Omental fat pad (tissue), 4 donors: ENCODE results near the gene ADCK2. TPM values are rescaled to one million over a fixed set of nuclear protein-coding genes. Genes with fewer than 3 reads are reported as not detected.
"Not testable (repeated sequence)": the region's sequence is repeated elsewhere in the genome, so short reads cannot be mapped to it uniquely, and the experiment has no call there.

Source experiments
- ATAC-seq: fragments of 150-250 bp; one replicate; pipeline ENCODE4 v1.9.1; 2016; ENCODE audit warnings: mild to moderate bottlenecking, moderate library complexity; ENCODE audit not compliant: low FRiP score
- DNase-seq: peaks from one replicate; pipeline ENCODE4 v3.0.0-alpha.2; 2019; ENCODE audit warnings: low spot score
- total RNA-seq, 4 donors: library from RNA; depleted of rRNA; stranded (reverse); fragments of >200 nt; gene quantifications; one replicate each; pipeline ENCODE4 v1.1.0, GENCODE V29; 2016
- TF ChIP-seq, protein P1 (sequence below), 3 donors: fragments of 450-650 bp; IDR thresholded peaks; one replicate each; pipeline ENCODE4 v1.5.1; 2016 to 2017; ENCODE audit warnings: antibody characterized with exemption in 3 of 3, mild to moderate bottlenecking in 3 of 3, moderate library complexity in 2 of 3

ADCK2 gene
- total RNA-seq, 4 donors from 2014 or later = 15.9 to 25.1 (median 20.1) TPM

DNA sequence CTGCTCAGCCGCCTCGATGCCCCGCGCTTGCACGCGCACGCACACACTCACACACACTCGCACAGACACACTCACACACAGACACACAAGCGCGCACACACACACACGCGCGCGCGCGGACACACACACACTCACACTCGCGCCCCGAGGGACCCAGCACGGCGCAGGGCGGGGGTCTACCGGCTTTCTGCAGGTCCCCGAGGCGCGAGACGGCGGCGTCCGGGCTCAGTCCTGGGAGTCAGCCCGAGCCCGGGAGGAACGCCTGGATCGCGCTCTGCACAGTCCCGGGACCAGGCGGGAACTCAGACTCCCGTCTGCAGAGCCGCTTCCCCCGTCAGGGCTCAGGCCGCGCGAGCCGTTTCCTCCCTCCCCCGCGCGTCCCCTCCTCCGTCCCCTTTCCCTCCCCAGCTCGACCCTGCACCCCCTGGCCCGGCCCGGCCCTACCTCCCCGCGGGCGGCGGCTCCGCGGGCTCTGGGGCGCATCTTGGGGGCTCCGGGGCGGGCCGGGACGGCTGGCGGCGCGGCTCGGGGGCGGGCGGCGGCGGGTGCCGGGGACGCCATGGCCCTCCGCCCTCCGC, 32.6 kb upstream of the ADCK2 start:
- TF ChIP-seq, protein P1, sequence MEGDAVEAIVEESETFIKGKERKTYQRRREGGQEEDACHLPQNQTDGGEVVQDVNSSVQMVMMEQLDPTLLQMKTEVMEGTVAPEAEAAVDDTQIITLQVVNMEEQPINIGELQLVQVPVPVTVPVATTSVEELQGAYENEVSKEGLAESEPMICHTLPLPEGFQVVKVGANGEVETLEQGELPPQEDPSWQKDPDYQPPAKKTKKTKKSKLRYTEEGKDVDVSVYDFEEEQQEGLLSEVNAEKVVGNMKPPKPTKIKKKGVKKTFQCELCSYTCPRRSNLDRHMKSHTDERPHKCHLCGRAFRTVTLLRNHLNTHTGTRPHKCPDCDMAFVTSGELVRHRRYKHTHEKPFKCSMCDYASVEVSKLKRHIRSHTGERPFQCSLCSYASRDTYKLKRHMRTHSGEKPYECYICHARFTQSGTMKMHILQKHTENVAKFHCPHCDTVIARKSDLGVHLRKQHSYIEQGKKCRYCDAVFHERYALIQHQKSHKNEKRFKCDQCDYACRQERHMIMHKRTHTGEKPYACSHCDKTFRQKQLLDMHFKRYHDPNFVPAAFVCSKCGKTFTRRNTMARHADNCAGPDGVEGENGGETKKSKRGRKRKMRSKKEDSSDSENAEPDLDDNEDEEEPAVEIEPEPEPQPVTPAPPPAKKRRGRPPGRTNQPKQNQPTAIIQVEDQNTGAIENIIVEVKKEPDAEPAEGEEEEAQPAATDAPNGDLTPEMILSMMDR (IDR thresholded peaks at IDR 0.05) = no peak
- no peak for DNase-seq
- ATAC-seq = peak; percentile 38

DNA sequence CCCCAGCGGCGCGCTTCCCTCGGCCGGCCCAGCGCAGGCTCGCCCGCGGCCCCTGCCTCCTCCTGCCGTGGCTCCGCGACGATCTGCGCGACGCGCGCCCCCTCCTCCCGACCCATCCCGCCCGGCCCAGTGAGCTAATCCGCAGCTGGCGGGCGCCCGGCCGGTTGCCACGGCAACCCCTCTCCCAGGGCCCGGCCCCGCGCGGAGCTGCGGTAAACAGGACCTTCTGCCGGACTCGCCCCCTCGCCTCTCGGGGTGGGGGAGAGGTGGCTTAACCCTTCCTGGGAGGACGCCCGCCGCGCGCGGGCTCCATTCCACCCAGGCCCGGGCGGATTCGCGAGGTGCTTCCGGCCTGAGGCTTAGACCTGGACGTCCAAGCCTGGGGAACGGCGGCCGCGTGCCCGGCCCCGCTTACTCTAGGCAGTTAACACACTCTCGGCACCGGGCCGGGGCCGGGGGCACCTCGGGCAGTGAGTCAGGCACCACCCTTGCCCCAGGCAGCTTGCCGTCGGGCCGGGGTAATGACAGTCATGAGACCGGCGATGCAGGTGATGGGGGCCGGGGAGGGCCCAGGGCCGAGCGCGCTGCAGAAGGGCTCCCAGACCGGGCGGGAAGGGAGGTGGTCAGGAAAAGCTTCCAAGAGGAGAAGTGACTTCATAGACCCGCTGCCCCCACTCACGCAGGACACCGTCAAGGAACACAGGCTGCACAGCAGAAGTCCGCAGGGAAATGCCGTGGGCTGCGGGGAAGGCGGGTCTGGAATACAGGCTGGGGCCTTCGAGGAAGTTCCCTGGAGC, 31.8 kb upstream of the ADCK2 start, which contains the start of gene DENND2A:
TSS of gene DENND2A (minus strand) at position 87 of the 797 bp plus-strand sequence. CDS start 38,416 bp downstream, outside the sequence.
- DNase-seq (no peak), ATAC-seq (peak; percentile 71)
- TF ChIP-seq, protein P1 (IDR thresholded peaks at IDR 0.05) = no peak

GRCh38 chr7:140641524-140642195, 31.1 kb upstream of the ADCK2 start:
- no peak for DNase-seq
- TF ChIP-seq, protein P1 (IDR thresholded peaks at IDR 0.05) = no peak
- no peak for ATAC-seq

- ATAC-seq (no peak), DNase-seq (no peak)
- TF ChIP-seq, protein P1 (IDR thresholded peaks at IDR 0.05) = no peak
Measured at GRCh38 chr7:140643416-140643815, 29.3 kb upstream of the ADCK2 start.

- DNase-seq, ATAC-seq: not testable (repeated sequence)
Measured at GRCh38 chr7:140644761-140645160, 28.0 kb upstream of the ADCK2 start.

DNA sequence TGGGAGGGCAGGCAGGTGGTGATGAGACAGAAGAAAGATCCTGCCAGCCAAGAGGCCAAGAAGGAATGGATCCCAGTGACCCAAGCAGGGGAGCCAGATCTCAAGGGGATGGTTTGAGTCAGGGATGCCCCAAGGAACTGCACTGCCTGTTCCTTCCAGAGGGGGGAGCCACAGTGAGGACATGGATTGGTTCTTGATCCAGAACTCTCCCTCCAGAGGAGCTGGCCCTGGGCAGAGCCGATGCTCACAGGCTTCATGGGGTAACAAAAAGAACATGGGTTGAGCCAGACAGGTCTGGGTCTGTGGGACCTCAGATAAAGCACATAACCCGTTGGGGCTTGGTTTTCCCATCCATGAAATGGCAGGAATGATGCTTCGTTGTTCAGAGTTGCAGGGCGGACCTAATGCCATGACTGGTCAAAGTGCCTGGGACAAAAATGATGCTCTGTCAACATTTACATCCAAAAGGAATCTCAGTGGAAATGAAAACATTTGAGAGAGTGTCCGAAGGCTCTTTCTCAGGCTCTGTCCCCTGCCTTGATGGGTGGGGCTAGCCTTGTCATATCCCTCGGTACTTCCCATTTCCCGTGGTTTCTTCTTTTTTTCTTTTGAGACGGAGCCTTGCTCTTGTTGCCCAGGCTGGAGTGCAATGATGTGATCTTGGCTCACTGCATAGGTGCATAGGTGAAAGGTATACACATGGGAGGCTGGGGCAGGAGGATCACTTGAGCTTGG, 27.4 kb upstream of the ADCK2 start:
- TF ChIP-seq, protein P1 (IDR thresholded peaks at IDR 0.05) = no peak
- DNase-seq (no peak), ATAC-seq (no peak)
